GM12873 (cell line): ENCODE data around the gene AREG.

Experiments used
- CTCF ChIP-seq: IDR thresholded peaks from 2 replicates; pipeline ENCODE4 v1.5.1; 2012; ENCODE audit warnings: low read depth, mild to moderate bottlenecking, moderate library complexity, low read length, control low read depth; ENCODE audit not compliant: insufficient read depth; ENCODE audit errors: missing control alignments

The AREG gene

GRCh38 chr4:74480267-74480666 lies 35.3 kb downstream of the AREG start:
- TF ChIP-seq CTCF: no peak

- no peak for TF ChIP-seq CTCF
These were observed 37.1 kb downstream of the AREG start for GRCh38 chr4:74481891-74482609.

GRCh38 chr4:74483226-74483911 lies 38.4 kb downstream of the AREG start:
- no peak for TF ChIP-seq CTCF

- no peak for TF ChIP-seq CTCF
These were observed 42.0 kb downstream of the AREG start for GRCh38 chr4:74486905-74487304.

GRCh38 chr4:74487771-74488170 lies 42.8 kb downstream of the AREG start:
- no peak for TF ChIP-seq CTCF

- no peak for TF ChIP-seq CTCF
These were observed 45.8 kb downstream of the AREG start for GRCh38 chr4:74490736-74491135.

- no peak for TF ChIP-seq CTCF
These were observed 55.2 kb downstream of the AREG start for GRCh38 chr4:74499986-74500781.
